Peyer's patch (tissue), 4 donors: ENCODE measurements around the gene CLMN.

Source experiments
- POLR2A ChIP-seq, 2 donors: fragments of 450-650 bp; IDR thresholded peaks; one replicate each; pipeline ENCODE4 v1.5.1; 2017; ENCODE audit warnings: antibody characterized with exemption in 2 of 2, mild to moderate bottlenecking in 2 of 2, moderate library complexity in 2 of 2
- TF ChIP-seq, protein P1 (sequence below), 6 experiments: fragments of 450-650 bp in 4 of 6; fragments of 200-600 bp in 2 of 6; sonication (generic) in 1 of 6; IDR thresholded peaks; one replicate each; pipeline ENCODE4 v1.5.1; 2017 to 2019; ENCODE audit warnings: antibody characterized with exemption in 6 of 6, mild to moderate bottlenecking in 3 of 6, moderate library complexity in 1 of 6

DNA sequence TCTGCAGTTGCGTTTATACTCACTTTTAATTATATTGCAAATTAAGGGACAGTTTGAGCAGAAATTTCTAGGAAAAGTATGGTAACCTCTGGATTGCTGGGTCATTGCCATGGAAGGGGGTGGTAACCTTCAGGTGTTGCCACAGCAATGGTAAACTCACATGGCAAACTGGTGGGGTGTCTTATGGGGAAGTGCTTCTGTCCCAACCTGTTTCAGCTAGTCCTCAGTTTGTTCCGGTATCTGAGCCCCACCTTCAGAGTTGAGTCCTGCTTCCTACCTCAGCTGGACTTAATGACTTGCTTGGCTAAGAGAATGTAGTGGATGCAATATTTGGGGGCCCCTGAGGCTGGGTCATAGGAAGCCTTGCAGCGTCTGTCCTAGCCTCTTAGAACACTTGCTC, 7.3 kb upstream of the CLMN start:
- TF ChIP-seq, protein P1, sequence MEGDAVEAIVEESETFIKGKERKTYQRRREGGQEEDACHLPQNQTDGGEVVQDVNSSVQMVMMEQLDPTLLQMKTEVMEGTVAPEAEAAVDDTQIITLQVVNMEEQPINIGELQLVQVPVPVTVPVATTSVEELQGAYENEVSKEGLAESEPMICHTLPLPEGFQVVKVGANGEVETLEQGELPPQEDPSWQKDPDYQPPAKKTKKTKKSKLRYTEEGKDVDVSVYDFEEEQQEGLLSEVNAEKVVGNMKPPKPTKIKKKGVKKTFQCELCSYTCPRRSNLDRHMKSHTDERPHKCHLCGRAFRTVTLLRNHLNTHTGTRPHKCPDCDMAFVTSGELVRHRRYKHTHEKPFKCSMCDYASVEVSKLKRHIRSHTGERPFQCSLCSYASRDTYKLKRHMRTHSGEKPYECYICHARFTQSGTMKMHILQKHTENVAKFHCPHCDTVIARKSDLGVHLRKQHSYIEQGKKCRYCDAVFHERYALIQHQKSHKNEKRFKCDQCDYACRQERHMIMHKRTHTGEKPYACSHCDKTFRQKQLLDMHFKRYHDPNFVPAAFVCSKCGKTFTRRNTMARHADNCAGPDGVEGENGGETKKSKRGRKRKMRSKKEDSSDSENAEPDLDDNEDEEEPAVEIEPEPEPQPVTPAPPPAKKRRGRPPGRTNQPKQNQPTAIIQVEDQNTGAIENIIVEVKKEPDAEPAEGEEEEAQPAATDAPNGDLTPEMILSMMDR (IDR thresholded peaks at IDR 0.05): no peak
- no peak for TF ChIP-seq POLR2A (IDR thresholded peaks at IDR 0.05)
